ENCODE measurements around the gene NMT2. TPM values are rescaled to one million over a fixed set of nuclear protein-coding genes. Genes with fewer than 3 reads are reported as not detected.

NMT2 gene
- total RNA-seq (10 to 100 TPM in 1 of 4 donors, 1 to 10 TPM in 3; 8.1 to 12.9 (median 8.9) TPM), polyA plus RNA-seq (1 to 10 TPM; 3.9 to 8.8 (median 5.9) TPM)
- long read RNA-seq, donor 1, partial matches to known transcripts = 1 of 6 reads
- long read RNA-seq, donor 1, other reads (novel, unspliced or antisense) = 2 of 6 reads
- long read RNA-seq, donor 2, transcript NMT2-202 (12 exons, 2,907 nt) = major isoform, 9 of 15 reads
- long read RNA-seq, donor 2, partial matches to known transcripts = 2 of 15 reads
- long read RNA-seq, donor 2, other reads (novel, unspliced or antisense) = 2 of 15 reads

DNA sequence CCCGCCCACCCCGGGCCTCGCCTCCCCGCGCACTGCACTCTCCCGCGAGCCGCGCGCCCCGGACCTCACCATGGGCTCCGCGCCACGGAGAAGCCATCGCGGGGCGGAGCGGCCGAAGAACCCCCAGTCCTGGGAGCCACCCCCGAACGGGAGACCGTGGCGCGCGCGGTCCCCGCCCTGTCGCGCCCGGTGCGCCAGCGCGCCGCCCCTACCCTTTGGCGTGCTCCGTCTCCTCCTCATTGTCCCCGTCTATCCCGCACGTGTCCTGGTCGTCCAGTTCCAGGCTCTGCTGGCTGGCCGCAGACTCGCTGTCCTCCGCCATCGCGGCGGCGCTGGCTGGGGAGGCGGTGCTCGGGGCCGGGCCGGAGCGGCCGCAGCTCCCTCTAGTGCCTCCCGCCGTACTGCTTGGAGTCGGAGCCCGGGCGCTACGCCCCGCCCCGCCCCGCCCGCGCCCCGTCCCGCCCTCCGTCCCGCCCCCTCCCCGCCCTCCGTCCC is at the start of gene NMT2:
TSS of gene NMT2 (minus strand) at position 403 of the 495 bp plus-strand sequence. CDS start at position 322, 81 bp downstream.
- intact Hi-C loops (cut with DNase I) = loop anchor here (2.0 to 10.0 kb wide), 5 partner anchors 71 to 1276 kb away; partner anchors contain the start of genes CDNF (in 2 of the 2), HSPA14 (in 2 of the 2), MSANTD7 (in 2 of the 2) and RPP38 (in 2 of the 2)

GRCh38 chr10:15216700-15217099 is 48.2 kb upstream of the NMT2 start:
- intact Hi-C loops (cut with DNase I) = no loop called here
- Histone ChIP-seq H3K4me3 (no peak overlapping the region), H3K36me3 (ENCODE audit: insufficient read depth in 1 of 2, low read depth in 1 of 2) (no peaks in the 10 kb centered on the region), H3K27ac (no peak overlapping the region), H3K27me3 (ENCODE audit: insufficient read depth in 3 of 3, low read length in 2 of 3) (no peaks in the 10 kb centered on the region), H3K4me1 (no peaks in the 10 kb centered on the region), H3K9me3 (no peaks in the 10 kb centered on the region)
- TF ChIP-seq, protein P1, sequence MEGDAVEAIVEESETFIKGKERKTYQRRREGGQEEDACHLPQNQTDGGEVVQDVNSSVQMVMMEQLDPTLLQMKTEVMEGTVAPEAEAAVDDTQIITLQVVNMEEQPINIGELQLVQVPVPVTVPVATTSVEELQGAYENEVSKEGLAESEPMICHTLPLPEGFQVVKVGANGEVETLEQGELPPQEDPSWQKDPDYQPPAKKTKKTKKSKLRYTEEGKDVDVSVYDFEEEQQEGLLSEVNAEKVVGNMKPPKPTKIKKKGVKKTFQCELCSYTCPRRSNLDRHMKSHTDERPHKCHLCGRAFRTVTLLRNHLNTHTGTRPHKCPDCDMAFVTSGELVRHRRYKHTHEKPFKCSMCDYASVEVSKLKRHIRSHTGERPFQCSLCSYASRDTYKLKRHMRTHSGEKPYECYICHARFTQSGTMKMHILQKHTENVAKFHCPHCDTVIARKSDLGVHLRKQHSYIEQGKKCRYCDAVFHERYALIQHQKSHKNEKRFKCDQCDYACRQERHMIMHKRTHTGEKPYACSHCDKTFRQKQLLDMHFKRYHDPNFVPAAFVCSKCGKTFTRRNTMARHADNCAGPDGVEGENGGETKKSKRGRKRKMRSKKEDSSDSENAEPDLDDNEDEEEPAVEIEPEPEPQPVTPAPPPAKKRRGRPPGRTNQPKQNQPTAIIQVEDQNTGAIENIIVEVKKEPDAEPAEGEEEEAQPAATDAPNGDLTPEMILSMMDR (IDR thresholded peaks at IDR 0.05) = no peak
- ATAC-seq (no peak), DNase-seq (no peak)
- 94 to 96% (median 96%) methylated on average over 6 of the region's 6 CpGs for WGBS, 3 donors

More for the DNA sequence above, at the start of gene NMT2:
- Histone ChIP-seq H3K36me3 (ENCODE audit: insufficient read depth in 1 of 2, low read depth in 1 of 2) (no peaks in the 10 kb centered on the region), H3K9me3 (no peaks in the 10 kb centered on the region), H3K27me3 (ENCODE audit: insufficient read depth in 3 of 3, low read length in 2 of 3) (no peaks in the 10 kb centered on the region), H3K4me3 (peak within 1 kb of the TSS; percentile 86), H3K4me1 (peaks cover 35% of the 10 kb centered on the region), H3K27ac (peak within 1 kb of the TSS; percentile 88)
- TF ChIP-seq, protein P1 (IDR thresholded peaks at IDR 0.05) = peak; percentile 45
- ATAC-seq (peak; percentile 88 to 89 (median 88)), DNase-seq (peak in 1 of 2 donors; percentile 95)
- 0 to 1% (median 1%) methylated on average over 21 to 68 of the region's 70 CpGs for WGBS, 3 donors

- TF ChIP-seq, protein P1 (IDR thresholded peaks at IDR 0.05) = no peak
- Histone ChIP-seq H3K9me3 (no peaks in the 10 kb centered on the region), H3K36me3 (ENCODE audit: insufficient read depth in 1 of 2, low read depth in 1 of 2) (no peaks in the 10 kb centered on the region), H3K27me3 (ENCODE audit: insufficient read depth in 3 of 3, low read length in 2 of 3) (no peaks in the 10 kb centered on the region), H3K4me1 (no peaks in the 10 kb centered on the region), H3K4me3 (no peak overlapping the region), H3K27ac (no peak overlapping the region)
- ATAC-seq = no peak
- WGBS, 3 donors = 91 to 93% (median 92%) methylated on average over 17 of the region's 17 CpGs
- intact Hi-C loops (cut with DNase I) = no loop called here
- DNase-seq = no peak
Observed at GRCh38 chr10:15214237-15214636, 45.7 kb upstream of the NMT2 start.

- Histone ChIP-seq H3K27ac (no peak overlapping the region), H3K9me3 (no peaks in the 10 kb centered on the region), H3K4me1 (no peaks in the 10 kb centered on the region), H3K27me3 (ENCODE audit: insufficient read depth in 3 of 3, low read length in 2 of 3) (no peaks in the 10 kb centered on the region), H3K36me3 (ENCODE audit: insufficient read depth in 1 of 2, low read depth in 1 of 2) (no peaks in the 10 kb centered on the region), H3K4me3 (no peak overlapping the region)
- TF ChIP-seq, protein P1 (IDR thresholded peaks at IDR 0.05) = no peak
- ATAC-seq (no peak), DNase-seq (peak in 1 of 2 donors; percentile 37)
- intact Hi-C loops (cut with DNase I) = no loop called here
- 87 to 90% (median 90%) methylated on average over 18 of the region's 18 CpGs for WGBS, 3 donors
Observed at GRCh38 chr10:15213461-15213861, 45.0 kb upstream of the NMT2 start.

Data from psoas muscle (tissue), 8 donors.